GM19099 (cell line): ENCODE measurements around the gene GATA3.

Experiments
- POLR2A ChIP-seq: IDR thresholded peaks from 3 replicates; pipeline ENCODE4 v1.6.1; 2011; ENCODE audit warnings: low read depth; ENCODE audit not compliant: insufficient read length; ENCODE audit errors: extremely low read depth

GATA3 gene

DNA sequence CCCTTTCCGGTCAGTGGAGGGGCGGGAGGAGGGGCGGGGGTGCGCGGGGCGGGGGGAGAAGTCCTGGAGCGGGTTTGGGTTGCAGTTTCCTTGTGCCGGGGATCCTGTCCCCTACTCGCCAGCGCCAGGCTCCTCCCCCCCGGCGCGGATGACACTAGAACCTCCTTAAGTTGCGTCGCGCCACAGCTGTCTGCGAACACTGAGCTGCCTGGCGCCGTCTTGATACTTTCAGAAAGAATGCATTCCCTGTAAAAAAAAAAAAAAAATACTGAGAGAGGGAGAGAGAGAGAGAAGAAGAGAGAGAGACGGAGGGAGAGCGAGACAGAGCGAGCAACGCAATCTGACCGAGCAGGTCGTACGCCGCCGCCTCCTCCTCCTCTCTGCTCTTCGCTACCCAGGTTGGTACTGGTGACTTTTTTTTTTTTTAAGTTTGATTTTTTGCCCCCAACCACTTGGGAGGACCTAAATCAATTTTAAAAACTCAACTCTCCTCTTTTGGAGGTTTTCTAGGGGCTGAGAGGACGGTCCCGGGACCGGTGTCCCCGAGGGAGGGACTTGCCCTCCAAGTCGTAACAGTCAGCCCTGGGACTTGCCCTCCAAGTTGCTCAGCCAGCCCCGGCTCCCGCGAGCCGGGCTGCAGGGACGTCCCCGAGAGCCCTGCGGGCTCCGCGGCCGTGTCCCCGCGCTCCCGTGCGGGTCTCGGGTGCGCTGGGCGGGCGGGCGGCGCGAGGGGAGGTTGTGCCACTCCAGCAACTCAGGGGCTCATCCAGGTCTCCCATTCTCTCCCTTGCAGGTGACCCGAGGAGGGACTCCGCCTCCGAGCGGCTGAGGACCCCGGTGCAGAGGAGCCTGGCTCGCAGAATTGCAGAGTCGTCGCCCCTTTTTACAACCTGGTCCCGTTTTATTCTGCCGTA is at the start of gene GATA3:
TSS of gene GATA3 (plus strand) at position 195 of the 914 bp plus-strand sequence. CDS start 968 bp downstream, outside the sequence.
- TF ChIP-seq POLR2A = peak; percentile 17

DNA sequence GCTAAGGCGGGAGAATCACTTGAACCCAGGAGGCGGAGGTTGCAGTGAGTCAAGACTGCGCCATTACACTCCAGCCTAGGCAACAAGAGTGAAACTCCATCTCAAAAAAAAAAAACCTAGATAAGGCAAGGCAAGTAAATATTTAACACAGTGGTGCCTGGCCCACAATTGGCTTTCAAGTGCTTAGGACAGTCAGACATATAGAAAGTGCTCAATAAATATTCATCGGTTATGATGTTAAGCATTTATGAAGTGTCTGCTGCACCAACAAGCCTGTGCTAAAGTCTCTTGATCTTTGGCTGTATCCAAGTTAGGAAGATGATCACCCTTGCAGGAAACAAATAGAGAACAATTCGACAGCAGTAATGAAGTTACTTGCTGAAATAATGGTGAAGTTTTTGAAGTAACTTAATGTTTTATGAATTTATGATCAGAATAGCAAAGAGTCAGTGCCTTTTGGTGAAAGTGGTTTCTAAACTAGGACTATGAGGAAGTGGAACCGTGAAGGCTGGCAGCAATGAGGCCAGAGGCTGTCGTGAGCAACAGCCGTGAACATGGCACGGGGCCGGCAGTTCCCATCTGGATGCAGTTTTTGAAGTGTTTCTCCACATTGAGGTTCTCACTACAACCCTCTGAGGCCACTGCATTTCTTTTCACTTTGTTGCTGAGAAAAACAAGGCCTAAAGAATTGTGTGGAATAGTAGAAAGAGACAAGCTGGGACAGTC is 48.1 kb upstream of the GATA3 start:
- no peak for TF ChIP-seq POLR2A

DNA sequence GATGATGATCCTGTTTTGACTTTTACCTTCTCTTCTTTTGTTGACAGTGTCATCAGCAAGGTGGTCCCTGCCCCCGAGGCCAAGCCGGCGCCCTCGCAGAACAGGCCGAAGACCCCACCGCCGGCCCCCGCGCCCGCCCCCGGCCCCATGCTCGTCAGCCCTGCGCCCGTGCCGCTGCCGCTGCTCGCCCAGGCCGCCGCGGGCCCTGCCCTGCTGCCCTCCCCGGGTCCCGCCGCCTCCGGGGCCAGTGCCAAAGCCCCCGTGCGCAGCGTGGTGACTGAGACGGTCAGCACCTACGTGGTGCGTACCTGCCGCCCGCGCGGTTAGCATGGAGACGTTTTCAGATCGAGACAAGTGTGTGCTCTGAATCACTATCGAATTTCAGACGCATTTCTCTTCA is 45.5 kb upstream of the GATA3 start:
- no peak for TF ChIP-seq POLR2A

DNA sequence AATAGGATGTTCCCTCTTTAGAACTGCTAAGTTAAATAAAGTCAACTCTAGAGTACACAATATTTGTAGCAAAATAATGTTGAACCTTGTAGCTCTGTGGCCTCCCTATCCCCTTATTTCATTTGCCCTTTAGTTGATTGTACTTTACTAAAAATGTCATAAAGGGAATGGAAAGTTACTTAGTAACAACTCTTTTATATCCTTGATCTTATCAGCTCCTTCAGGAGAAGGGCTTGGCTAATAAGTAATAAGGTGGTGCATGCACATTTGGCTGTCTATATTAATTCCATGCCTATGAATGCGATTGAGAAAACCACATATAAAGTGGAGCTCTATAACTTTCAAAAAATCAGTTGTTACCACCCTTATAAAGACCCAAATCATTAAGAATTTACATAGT is 41.5 kb upstream of the GATA3 start:
- no peak for TF ChIP-seq POLR2A

DNA sequence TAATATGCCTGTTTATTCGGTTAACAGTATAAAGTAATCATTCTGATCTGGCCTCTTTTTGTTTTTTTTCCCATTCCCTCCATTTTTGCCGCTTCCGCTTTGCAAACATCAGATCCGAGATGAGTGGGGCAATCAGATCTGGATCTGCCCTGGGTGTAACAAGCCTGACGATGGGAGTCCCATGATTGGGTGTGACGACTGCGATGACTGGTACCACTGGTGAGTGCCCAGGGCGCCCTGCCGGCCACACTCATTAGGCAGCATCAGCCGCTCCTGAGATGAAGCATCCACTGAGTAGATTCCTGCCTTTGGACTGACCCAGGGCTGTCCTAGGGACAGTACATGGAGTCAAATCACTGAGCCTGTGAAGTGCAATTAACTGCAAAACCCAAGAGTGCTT is 40.9 kb upstream of the GATA3 start:
- TF ChIP-seq POLR2A = no peak

DNA sequence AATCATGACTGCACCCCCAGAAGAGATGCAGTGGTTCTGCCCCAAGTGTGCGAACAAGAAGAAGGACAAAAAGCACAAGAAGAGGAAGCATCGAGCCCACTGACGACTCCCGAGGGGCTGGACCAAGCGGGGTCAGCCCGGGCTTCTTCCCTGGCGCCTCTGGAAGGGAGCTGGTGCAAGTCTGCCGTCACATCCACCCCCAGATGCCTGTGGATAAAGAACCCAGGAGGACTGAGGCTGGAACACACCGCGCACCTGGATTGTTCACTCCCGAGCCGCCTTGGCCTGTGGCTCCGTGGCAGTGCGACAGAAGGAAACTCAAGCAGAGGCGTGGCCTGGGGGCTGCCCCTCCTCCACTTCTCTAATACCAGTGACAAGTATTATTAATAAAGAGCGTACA is 39.8 kb upstream of the GATA3 start:
- no peak for TF ChIP-seq POLR2A

DNA sequence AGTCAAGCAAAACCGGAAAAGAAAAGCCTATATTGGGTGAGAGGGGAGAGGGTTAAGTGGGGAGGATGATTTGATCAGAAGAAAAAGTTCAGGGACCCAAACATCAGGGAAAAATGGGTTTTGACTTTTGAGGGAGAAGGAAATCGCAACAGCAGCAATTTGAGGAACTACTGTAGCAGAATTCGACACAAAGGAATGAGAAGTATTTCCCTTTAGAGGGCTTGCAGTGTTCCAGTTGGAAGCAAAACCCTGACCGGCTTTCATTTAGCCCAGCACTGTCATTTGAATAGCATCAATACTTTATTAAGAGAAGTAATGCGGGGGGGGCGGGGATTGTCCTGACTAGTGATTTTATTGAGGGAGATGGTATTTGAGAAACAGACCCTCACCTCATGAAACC is 37.2 kb upstream of the GATA3 start:
- no peak for TF ChIP-seq POLR2A

DNA sequence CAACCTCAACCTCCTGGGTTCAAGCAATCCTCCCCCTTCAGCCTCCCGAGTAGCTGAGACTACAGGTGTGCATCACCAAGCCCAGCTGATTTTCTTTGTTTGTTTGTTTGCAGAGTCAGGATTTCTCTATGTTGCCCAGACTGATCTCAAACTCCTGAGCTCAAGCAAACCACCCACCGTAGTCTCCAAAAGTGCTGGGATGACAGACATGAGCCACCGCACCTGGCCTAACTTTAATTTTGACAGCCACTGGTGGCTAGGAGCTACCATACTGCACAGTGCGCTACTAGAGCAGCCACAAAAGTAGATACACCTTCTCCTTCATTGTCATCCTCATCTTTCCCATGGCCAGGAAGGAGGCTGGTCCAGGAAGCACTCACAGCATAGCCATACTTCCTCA is 31.2 kb upstream of the GATA3 start:
- no peak for TF ChIP-seq POLR2A

DNA sequence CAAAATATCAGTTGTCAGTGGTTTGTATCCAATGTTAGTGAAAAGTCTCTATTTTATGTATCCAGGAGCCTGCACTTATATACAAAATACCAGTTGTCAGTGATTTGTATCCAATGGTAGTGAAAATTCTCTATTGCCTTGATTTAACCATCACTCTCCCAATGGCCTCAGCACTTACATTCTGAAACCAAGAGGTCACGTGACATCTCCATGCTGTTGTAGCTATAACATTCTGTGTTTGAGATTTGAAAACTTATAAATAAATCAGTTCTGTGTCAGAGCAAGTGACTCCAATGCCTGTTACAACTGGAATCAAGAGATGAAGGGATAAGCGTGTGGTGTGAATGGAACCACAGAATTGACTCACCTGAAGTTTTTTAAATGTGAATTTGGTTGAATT is 30.6 kb upstream of the GATA3 start:
- TF ChIP-seq POLR2A = no peak

DNA sequence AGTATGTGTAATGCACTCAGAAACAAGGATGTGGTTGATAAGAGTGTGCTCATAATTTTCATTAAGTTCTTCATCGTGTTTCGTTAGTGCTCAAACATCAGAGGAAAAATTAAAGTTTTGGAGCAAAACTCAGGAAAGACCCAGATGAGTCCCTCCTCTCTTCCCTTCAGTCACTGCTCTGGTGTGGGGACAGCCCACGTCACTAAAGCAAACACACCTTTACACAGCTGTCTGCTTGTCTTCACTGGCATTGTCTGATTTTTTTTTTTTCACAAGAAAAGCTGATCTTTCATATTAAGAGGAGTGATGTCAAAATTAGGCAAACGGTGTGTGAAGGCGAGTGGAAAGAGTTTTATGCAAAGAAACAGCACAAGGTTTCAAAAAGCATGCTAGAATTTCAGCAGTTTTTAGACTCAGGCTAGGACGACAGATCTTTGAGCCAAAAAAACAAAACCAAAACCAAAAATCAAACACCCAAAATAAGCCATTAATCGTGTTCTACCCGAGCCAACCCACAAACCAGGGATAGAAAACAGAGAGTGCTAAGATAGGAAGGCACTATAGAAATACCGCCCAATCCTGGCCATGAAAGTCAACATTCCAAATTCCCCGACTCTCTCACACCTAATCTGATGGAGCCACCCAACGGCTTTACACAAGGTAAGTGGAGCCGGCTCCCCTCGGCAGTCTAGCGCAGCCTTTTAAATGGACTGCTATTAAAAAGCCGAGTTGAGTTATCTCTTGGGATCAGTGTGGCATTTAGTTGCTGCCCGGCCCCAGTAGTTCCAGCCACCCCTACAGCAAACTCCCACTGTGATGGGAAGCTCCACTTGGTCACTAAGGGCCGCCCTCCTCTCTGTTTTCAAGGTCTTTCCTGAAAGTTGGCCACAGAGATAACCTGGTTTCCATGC is 27.9 kb upstream of the GATA3 start:
- TF ChIP-seq POLR2A = no peak

DNA sequence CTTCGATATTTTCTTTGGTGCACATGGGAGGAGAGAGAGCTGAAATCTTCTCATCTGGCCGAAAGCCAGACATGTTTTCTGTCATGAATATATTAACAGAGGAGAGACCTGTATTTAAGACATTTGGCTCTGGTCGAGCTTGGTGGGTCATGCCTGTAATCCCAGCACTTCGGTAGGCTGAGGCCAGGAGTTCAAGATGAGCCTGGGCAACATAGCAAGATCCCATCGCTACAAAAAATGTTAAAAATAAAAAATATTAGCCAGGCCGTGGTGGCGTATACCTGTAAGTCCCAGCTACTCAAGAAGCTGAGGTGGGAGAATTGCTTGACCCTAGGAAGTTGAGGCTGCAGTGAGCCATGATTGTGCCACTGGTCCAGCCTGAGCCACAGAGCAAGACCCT is 21.9 kb upstream of the GATA3 start:
- no peak for TF ChIP-seq POLR2A

DNA sequence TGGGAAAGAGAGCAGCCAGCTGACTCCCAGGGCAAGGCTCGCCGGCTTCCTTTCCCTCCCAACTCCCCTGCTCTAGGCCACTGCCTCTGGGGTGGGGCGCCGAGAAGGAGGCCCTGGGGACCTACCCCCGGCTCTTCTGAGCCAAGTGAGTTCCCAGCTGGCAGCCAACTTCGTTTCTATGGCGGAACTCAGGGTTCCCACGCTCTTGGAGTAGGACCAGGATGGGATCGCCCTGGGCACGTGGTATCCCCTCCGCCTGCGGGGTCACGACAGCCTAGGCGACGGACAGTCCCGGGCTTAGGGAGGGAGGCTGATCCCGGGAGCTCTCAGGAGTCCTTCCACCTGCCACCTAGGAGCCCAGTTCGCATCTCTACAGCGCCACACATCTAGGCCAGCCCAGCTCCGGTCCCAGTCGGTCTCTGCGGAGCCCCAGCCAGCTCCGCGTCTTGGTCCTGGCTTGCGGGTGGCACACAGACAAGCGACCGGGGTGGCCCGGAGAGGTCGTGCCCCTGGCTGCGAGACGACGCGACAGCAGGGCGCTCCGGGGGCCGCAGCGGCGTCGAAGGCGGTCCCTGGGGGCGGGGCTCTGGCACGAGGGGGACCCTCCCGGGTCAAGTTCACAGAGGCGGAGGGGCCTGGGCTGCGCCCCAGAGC is 20.5 kb upstream of the GATA3 start:
- no peak for TF ChIP-seq POLR2A

DNA sequence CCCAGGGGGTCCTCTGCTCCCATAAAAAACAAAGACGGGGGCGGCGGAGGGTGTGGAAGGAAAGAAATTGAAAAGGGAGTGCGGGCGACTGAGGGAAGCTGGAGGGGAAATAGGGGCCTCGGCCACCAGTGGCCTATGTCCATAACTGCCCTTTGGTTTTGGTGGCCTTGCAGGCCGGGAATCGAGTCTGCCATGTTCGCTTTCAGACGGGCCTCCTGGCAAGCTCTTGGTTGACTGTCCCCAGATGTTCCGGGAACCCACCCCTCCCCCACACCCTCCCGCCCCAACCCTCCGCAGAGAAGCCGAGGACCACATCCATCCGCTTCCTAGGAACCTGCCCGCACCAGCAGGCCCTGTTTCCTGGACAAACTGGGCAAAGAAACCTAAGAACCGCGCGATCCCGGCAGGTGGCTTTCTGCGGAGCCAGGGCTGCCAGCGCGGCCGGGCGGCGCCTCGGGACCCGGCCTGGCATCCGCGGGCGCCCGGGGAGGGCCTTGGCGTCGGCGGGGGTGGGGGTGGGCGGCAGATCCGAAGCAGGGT is 20.0 kb upstream of the GATA3 start:
- TF ChIP-seq POLR2A = no peak

DNA sequence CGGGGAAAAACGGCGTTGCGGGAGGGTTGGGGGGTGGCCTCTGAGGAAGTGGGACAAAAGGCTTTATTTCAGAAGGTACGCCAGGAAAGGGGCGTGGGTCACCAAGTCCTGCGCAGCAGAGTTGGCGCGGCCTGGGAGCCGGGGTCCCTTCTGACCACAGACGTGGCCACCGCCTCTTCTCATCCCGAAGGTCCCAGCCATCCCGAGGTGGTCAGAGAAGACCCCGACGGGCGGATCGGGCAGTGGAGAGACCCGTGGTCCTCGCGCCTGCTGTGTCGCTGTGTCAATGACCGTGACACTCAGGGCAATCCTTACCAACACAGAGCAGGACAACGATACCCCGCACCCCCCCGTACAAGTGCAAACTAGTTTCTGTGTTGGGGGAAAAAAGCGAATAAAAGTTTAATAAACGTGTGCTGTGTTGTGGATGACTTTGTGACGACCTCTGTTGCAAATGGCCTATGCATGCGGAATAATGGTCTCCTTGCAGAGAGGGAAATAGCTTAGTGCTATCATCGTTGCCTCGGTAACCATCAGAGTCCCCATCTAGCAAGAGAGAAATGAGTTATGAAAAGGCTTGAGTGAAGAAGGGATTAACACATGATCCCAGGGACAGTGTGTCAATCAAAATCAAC is 19.4 kb upstream of the GATA3 start:
- no peak for TF ChIP-seq POLR2A
